Measurements from ENCODE around the gene RPL3.

DNA sequence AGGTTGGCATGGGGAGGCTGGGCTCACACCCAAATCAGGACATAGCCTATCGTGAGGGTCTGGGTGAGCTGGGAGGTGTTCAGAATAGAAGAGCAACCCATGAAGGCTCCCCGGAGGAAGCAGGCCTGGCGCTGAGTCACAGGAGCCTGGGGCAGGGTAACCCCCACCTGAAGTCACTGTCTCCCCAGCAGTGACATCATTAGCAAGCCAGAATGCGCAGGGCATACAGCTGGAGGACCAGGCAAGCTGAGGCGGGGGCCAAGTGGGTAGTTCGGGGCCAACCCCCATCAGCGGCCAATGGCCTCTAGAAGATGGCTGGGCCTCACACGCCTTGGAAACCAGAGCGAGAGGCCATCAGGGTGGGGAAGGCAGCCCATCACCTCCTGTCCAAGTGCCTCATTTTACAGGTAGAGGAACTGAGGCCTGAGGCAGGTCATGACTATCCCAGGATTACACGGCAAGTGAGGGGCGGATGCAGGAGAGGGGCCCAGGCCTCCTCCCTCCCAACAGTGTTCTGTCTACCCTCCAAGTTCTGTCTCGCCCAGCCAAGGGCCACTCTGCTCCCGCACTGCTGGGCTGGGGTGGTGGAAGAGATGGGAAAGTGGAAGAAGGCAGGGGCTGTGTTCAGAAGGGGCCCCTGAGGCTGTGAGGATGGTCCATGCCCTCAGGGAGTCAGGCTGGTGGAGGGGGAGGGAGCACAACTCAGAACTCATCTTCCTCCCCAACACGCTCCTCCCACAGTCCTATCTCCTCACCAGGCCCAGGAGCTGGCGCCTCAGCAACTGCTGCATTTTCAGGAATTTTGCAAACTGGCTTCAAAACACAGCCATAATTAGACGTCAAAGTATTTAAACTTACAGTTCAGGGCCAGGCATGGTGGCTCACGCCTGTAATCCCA lies 24.6 kb downstream of the RPL3 start:
- TF ChIP-seq SUZ12 (IDR thresholded peaks at IDR 0.05) (no peak), L3MBTL2 (conservative IDR thresholded peaks at IDR 0.05) (no peak), SP1 (IDR thresholded peaks at IDR 0.05) (no peak)

Data from HEK293T (cell line).